LNCaP clone FGC (cell line): ENCODE results near the gene TENT4B.

Experiments used
- DNase-seq: peaks from one replicate; pipeline ENCODE4 v3.0.0-alpha.2; 2011; ENCODE audit warnings: low read depth
- H3K4me3 ChIP-seq: 2 replicates; pipeline ENCODE4 v1.5.1; 2011; ENCODE audit warnings: mild to moderate bottlenecking, low read depth, low read length, control low read depth
- TF ChIP-seq, protein P1 (sequence below): IDR thresholded peaks from 2 replicates; pipeline ENCODE4 v1.5.1; 2012; ENCODE audit warnings: mild to moderate bottlenecking; ENCODE audit not compliant: control insufficient read depth, insufficient read depth; ENCODE audit errors: extremely low read depth

The TENT4B gene

DNA sequence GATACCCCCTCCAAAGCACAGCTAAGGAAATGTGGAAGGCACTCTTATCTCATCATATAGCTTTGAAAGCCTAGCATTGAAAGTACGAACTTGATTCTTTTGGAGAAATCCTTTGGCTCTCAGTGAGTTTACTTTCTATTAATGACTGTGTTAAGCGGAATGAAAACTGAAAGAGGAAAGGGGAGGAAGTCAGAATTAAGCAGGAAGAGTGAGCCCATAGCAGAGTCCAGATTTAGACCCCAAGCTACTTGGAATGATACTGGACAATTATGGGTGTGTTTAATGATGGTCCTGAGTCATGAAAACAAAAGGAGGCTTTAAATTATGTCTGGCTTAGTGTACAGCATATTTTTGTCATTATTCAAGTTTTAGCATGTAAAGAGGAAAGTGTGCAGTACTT, 42.2 kb downstream of the TENT4B start:
- no peak overlapping the region for H3K4me3 ChIP-seq
- TF ChIP-seq, protein P1, sequence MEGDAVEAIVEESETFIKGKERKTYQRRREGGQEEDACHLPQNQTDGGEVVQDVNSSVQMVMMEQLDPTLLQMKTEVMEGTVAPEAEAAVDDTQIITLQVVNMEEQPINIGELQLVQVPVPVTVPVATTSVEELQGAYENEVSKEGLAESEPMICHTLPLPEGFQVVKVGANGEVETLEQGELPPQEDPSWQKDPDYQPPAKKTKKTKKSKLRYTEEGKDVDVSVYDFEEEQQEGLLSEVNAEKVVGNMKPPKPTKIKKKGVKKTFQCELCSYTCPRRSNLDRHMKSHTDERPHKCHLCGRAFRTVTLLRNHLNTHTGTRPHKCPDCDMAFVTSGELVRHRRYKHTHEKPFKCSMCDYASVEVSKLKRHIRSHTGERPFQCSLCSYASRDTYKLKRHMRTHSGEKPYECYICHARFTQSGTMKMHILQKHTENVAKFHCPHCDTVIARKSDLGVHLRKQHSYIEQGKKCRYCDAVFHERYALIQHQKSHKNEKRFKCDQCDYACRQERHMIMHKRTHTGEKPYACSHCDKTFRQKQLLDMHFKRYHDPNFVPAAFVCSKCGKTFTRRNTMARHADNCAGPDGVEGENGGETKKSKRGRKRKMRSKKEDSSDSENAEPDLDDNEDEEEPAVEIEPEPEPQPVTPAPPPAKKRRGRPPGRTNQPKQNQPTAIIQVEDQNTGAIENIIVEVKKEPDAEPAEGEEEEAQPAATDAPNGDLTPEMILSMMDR = no peak
- DNase-seq = no peak

DNA sequence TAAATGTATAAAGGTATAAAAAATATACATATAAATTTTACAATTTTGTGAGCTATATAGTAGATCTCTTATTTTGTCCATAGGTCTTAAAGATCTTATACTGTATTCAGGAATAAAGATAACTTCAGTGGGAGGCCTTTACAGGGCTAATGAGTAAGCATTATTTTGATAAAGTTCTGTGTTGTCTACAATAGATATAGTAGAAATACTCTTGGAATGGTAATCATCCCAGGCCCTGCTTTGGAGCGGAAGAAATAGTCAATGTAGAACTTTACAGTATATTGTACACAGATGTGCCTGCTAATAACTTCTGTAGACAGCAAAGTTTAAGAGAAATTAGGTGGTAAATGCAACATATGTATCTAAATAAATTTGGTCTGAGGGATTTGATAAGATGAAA, 42.6 kb downstream of the TENT4B start:
- no peak overlapping the region for H3K4me3 ChIP-seq
- TF ChIP-seq, protein P1 = no peak
- no peak for DNase-seq

DNA sequence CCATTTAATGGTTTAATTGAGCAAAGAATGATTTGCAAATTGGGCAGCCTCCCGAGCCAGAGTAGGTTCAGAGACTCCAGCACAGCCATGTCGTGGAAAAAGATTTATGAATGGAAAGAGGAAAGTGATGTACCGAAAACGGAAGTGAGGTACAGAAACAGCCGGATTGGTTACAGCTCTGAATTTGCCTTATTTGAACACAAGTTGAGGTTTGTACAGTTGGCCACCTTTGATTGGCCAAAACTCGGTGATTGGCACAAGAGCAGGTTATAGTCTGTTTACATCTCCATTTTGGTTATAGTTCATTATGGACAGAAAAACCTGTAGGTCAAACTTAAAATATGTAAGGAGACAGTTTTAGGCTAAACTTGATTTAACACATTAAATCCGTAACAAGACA, 44.5 kb downstream of the TENT4B start:
- no peak for DNase-seq
- TF ChIP-seq, protein P1 = no peak
- H3K4me3 ChIP-seq = no peak overlapping the region

- no peak for DNase-seq
- TF ChIP-seq, protein P1 = no peak
- no peak overlapping the region for H3K4me3 ChIP-seq
Observed at GRCh38 chr16:50198802-50199403, 45.8 kb downstream of the TENT4B start.

DNA sequence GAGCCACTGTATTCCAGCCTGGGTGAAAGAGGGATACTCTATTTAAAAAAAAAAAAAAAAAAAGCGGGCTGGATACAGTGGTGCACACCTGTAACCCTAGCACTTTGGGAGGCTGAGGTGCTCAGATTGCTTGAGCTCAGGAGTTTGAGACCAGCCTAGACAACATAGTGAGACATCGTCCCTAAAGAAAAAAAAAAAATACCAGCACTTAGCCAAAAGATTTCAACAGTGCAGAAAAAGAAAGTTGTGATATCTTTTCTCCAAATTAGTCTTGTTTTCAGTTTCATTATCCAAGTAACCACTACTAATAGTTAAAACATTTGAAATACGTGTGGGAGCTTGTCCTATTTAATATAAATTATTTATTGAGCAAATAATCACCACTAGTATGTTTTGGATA, 48.7 kb downstream of the TENT4B start:
- DNase-seq = no peak
- no peak overlapping the region for H3K4me3 ChIP-seq
- TF ChIP-seq, protein P1 = no peak

GRCh38 chr16:50202926-50203624, 50.0 kb downstream of the TENT4B start:
- no peak overlapping the region for H3K4me3 ChIP-seq
- DNase-seq = no peak
- TF ChIP-seq, protein P1 = no peak

DNA sequence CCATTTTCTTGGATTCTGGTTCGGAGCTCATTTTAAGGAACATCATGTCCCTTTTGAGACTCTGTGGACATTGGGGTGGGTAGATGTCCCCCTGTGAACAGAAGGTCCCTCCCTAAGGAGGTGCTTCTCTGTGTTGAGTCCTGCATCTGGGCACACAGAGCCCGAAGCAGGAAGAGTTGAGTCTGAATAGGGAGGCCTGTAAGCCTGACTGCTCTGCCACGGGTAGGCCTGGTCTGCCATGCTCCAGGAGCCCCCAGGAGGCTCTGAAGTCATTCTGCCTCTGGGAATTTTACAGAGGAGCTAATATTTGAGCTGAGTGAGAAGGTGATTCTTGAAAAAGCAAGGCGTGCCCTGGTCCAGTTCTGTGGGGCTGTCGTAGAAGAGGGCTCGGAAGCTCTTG, 50.6 kb downstream of the TENT4B start:
- TF ChIP-seq, protein P1 = no peak
- no peak overlapping the region for H3K4me3 ChIP-seq
- DNase-seq = no peak
